Muscle of back (tissue), 11 donors: ENCODE data around the gene MSH3. TPM values are rescaled to one million over a fixed set of nuclear protein-coding genes. Genes with fewer than 3 reads are reported as not detected.
"Not testable (repeated sequence)": the region's sequence is repeated elsewhere in the genome, so short reads cannot be mapped to it uniquely, and the experiment has no call there.

Source experiments
- DNase-seq, 3 donors: peaks; one replicate each; pipeline versions ENCODE4 v3.0.0 to v3.0.0-alpha.2; 2013
- polyA plus RNA-seq, 10 donors: library from polyadenylated mRNA; unstranded; fragments of 120-200 nt; gene quantifications; one replicate each; pipeline ENCODE4 v1.2.1, GENCODE V29; 2013; ENCODE audit not compliant: insufficient read length in 10 of 10

Gene MSH3
- polyA plus RNA-seq, 10 donors: 8.3 to 13.3 (median 9.9) TPM

DNA sequence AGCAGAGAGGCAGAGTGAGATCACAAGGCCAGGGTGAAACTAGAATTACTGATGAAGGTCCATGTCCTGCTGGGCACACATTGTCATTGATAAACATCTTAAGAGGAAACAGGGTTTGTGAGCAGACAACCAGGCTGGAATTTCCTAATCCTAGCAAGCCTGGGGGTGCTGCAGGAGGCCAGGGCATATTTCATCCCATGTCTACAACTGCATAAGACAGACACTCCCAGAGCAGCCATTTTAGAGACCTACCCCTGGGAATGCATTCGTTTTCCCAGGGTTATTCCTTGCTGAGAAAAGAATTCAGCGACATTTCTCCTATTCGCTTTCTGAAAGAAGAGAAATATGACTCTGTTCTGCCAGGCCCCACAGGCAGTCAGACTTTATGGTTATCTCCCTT, 248.2 kb downstream of the MSH3 start:
- DNase-seq: not testable (repeated sequence)

DNA sequence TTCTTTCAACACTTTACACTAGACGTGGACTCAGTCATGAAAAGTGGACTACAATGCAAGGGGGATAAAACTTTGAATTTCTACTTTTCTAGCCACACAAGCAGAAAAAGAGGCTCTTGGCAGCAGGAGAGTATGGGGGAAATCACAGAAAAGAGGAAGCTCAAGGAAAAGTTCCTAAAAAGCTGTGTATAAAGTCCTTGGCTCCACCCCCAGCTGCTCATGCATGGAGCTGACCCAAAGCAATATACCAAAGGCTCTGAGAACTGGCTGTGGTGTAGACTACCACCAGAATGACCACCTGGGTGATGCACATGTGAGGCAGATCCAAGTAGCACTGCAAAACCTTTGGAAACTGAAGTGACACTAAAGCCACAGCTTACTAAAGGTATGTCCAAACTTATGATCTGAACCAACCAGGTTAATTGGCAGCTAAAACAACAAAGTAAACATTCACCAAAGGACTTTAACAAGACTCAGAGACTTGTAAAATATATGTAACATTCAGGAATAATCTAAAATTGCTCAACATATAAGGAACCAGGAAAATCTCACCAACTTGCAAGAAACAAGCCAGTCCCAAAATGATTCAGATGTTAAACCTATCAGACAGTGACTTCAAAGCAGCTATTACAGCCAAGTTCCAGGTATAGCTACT, 250.2 kb downstream of the MSH3 start:
- no peak for DNase-seq

DNA sequence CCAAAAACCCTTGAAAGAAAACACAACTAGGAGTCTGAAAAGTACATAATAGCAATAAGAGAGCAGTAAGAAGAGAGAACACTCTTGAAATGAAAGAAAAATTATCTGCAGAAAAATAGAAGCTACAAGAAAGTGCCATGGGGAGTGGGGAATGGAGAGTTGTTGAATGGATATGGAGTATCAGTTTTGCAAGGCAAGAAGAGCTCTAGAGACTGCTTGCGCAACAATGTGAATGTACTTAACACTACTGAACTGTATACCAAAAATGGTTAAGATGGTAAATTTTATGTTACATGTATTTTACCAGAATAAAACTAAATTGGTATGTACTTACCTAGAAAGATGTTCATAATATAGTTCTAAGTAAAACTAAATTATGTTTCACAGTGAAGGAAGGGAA, 251.0 kb downstream of the MSH3 start:
- no peak for DNase-seq

DNA sequence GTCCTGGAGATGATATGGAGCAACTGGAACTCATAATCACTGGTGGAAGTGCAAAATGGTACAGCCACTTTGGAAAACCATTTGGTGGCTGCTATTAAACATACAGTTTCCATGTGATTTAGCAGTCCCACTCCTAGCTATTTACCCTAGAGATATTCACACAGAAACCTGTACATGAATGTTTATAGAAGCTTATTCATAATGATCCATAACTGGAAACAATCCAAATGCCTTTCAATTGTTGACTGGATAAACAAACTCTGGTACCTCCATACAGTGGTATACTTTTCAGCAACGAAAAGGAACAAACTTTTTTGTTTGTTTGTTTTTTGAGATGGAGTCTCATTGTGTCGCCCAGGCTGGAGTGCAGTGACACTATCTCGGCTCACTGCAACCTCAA, 258.0 kb downstream of the MSH3 start:
- DNase-seq: no peak

DNA sequence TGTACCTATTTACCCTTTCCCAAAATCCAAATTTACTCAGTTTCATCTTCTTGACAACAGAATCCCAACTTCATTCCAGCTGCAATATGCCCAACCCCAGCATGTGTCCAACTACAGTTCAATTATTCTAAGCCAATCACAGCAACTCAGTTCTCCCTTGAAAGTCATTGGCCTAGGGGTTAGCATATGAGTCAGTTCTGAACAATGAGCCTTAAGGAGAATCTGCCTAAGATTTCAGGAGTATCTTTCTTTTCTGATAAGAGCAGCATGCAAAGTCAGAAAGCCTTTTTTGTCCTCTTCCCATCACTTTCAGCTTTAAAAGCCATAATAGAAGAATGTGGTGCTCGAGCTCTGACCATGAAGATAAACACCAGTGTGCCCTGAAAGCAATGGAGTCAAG, 261.3 kb downstream of the MSH3 start:
- DNase-seq: no peak

DNA sequence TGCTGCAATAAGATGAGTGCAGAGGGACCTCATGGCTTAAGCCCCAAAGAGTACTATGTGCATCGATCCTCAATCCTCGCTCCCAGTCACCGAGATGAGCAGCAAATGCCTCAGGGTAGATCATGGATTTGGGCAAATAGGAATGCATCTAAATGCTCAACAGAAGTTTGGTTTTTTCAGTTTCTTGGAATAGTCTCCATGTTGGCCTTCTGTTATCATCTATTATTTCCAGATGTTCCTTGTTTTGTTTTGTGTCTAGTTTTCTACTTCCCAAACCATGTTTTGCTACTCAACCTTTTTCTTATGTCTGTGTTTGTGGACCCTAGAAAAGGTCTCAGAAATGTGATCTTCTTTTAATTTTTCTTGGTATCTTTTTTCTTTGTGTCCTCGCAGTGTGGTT, 262.2 kb downstream of the MSH3 start:
- peak in 2 of 3 donors; percentile 10 to 62 for DNase-seq

DNA sequence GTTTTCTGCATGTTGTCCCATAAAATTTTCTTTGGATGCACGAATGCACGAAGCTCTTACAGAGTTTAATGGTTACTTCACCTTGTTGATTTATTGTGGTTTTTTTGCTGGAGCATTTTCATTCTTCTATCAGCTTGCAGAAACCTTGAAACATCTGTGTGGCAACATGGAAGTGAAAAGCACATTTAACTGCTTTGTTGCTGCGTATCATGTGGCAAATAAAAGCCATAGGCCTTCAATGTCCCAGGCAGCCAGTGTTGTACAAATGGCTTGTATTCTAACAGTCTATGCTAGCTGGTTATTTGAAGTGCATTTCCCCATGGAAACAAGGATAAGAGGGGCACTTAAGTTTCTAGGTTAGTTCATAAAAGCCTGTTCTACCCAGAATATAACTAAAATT, 263.2 kb downstream of the MSH3 start:
- no peak for DNase-seq

DNA sequence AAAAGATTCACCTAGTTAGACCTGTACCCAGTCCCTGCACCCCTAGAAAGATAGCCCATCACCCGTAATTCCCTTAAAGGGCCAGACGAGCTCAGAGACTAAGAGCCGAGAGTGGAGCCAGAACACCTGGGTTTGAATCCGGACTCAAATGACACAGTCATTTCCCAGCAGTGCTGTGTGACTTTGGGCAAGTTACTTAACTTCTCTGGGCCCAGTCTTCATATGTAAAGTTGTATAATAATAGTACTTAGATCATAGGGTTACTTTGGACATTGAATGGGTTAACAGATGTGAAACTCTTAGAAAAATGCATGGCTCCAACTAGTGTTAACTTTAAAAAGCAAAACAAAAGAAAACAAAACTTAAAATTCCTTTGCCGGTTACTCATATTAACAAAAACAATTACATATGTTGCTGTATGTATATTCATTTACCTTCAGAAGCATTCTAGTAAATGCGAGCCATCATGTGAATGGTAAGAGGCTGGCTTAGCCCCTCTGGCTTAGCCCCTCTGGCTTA, 265.3 kb downstream of the MSH3 start:
- DNase-seq: no peak

DNA sequence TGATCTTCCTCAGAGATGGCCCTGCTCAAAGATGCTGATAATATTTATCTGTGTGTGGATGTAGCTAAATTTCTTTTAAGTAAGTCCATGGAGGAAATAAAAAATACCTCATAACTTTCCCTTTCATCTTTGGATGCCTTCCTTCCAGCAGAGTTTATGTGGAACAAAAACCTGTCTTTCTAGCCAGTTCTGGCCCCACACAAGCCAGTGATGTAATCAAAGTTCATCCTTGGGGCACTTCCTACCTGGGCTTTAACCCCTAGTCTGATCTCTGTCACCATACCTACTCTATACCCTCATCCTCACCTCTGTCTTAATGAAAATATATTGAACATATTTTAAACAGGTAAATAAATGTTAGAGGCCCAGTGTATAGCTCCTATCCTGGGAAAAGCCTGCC, 265.9 kb downstream of the MSH3 start:
- DNase-seq: no peak

DNA sequence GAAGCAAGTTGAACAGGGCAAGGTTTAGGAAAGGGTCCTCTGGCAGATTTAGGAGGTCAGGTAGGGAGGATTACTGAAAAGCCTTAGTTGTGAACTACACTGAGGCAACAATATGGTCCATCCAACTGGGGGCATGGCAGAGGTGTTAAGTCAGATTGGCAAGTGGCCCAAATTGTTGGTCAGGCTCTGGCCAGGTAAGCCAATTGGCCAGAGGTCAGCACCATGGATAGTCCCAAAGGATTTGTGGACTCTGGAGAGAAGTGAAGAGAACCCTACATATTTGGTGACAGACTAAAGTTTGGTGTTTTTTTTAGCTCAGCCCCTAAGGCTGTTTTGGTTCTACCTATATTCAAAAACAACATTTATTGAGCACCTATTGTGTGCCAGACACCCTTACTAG, 266.6 kb downstream of the MSH3 start:
- DNase-seq: no peak

DNA sequence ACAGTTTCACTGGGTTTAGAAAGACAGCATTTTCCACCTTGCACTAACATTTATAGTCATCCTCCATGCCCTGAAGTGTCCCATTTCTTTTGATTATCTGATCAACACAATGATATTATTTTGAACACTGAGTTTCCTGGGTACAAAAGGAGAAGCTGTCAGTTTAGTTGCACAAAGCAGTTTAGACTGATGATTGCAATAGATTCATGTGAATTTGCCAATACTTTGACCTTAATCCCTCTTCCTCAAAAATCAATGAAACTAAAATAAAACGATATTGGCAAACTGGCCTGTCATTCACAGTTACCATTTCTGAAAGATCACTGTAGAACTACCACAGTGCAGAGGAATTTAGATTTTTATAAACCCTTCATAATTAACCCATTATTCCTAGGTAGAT, 271.5 kb downstream of the MSH3 start:
- no peak for DNase-seq

Other genes starting within 250 kb of the MSH3 start
- gene ZFYVE16, start 246.6 kb upstream of the MSH3 start, polyA plus RNA-seq: 10 to 100 TPM; 42.7 to 83.1 (median 55.9) TPM
- gene FAM151B, start 166.6 kb upstream of the MSH3 start, polyA plus RNA-seq: 1 to 10 TPM; 3.0 to 5.8 (median 4.4) TPM
- under 1 TPM in 9 of 10 donors, not detected in 1; 0.08 to 0.83 (median 0.26) TPM for gene ANKRD34B, start 84.4 kb upstream of the MSH3 start, polyA plus RNA-seq
- gene DHFR, start 331 bp downstream of the MSH3 start, polyA plus RNA-seq: 10 to 100 TPM; 23.8 to 49.8 (median 38.9) TPM